Epithelial cell of esophagus (primary cell): ENCODE results near the gene MFN2.
"Not testable (repeated sequence)": the region's sequence is repeated elsewhere in the genome, so short reads cannot be mapped to it uniquely, and the experiment has no call there.

Experiments used
- DNase-seq: peaks from one replicate; pipeline ENCODE4 v3.0.0; 2010; ENCODE audit warnings: low read depth
- H3K4me3 ChIP-seq: 2 replicates; pipeline ENCODE4 v1.5.1; 2011; ENCODE audit warnings: mild to moderate bottlenecking, low read length, control low read depth
- CTCF ChIP-seq: IDR thresholded peaks from 2 replicates; pipeline ENCODE4 v1.5.1; 2011; ENCODE audit warnings: low read depth, mild to moderate bottlenecking, low read length, control low read depth, inconsistent platforms; ENCODE audit not compliant: insufficient read depth; ENCODE audit errors: missing control alignments

MFN2 gene

GRCh38 chr1:12006167-12006921 is 26.1 kb downstream of the MFN2 start:
- H3K4me3 ChIP-seq, result no peak overlapping the region
- DNase-seq, result no peak
- TF ChIP-seq CTCF, result no peak

GRCh38 chr1:12007204-12007603 is 27.0 kb downstream of the MFN2 start:
- no peak for TF ChIP-seq CTCF
- no peak for DNase-seq
- H3K4me3 ChIP-seq, result no peak overlapping the region

GRCh38 chr1:12008355-12008754 is 28.1 kb downstream of the MFN2 start:
- H3K4me3 ChIP-seq, DNase-seq: not testable (repeated sequence)

- no peak for TF ChIP-seq CTCF
- DNase-seq, result no peak
- H3K4me3 ChIP-seq, result no peak overlapping the region
Measured at GRCh38 chr1:12009318-12009947, 29.2 kb downstream of the MFN2 start.

GRCh38 chr1:12010746-12011570 is 30.7 kb downstream of the MFN2 start:
- TF ChIP-seq CTCF, result no peak
- H3K4me3 ChIP-seq, result no peak overlapping the region
- DNase-seq, result no peak

- TF ChIP-seq CTCF, result no peak
- DNase-seq, result no peak
- no peak overlapping the region for H3K4me3 ChIP-seq
Measured at GRCh38 chr1:12011998-12012397, 31.8 kb downstream of the MFN2 start.
